HFFc6 (cell line): ENCODE results near the gene NR4A1. TPM values are rescaled to one million over a fixed set of nuclear protein-coding genes. Genes with fewer than 3 reads are reported as not detected.

Experiments
- DNase-seq: peaks from one replicate; pipeline ENCODE4 v3.0.0-alpha.2; 2018
- H3K27ac Mint-ChIP-seq: 2 replicates; pipeline ENCODE4 v1.8.0; 2020; ENCODE audit warnings: mild to moderate bottlenecking, mixed read lengths
- H3K27me3 Mint-ChIP-seq: 2 replicates; pipeline ENCODE4 v1.8.0; 2021; ENCODE audit warnings: mild to moderate bottlenecking, moderate library complexity, mixed read lengths; ENCODE audit not compliant: insufficient read depth
- H3K36me3 Mint-ChIP-seq: 2 replicates; pipeline ENCODE4 v1.8.0; 2021; ENCODE audit warnings: low read depth, mixed read lengths
- H3K4me1 Mint-ChIP-seq: 2 replicates; pipeline ENCODE4 v1.8.0; 2020; ENCODE audit warnings: low read depth, mixed read lengths
- H3K4me3 Mint-ChIP-seq: 2 replicates; pipeline ENCODE4 v1.8.0; 2020; ENCODE audit warnings: mild to moderate bottlenecking, moderate library complexity, mixed read lengths
- H3K9me3 Mint-ChIP-seq: 2 replicates; pipeline ENCODE4 v1.8.0; 2020; ENCODE audit warnings: mild to moderate bottlenecking, mixed read lengths
- CTCF ChIP-seq: fragments of 200-600 bp; sonication (generic); IDR thresholded peaks from 2 replicates; pipeline ENCODE4 v1.5.0; 2021; ENCODE audit warnings: antibody characterized with exemption, mild to moderate bottlenecking
- total RNA-seq, 6 experiments: library from RNA; stranded (reverse); fragmentation: NEBNext Ultra II Directional; extraction: Animal tissue kit (Norgen Biotek cat#: 25700); gene quantifications; 2 replicates in 1 of 6; 3 replicates in 5 of 6; pipeline ENCODE4 v1.2.3, GENCODE V29; 2021

NR4A1 gene
- total RNA-seq, 6 experiments from 2014 or later, result 10.3 to 46.6 (median 43.6) TPM

GRCh38 chr12:52058631-52059361 is 7.6 kb downstream of the NR4A1 start:
- H3K27ac Mint-ChIP-seq, result peak overlapping the region; percentile 53; the same call in 1 of the 2 replicates
- no peak for DNase-seq
- peaks cover 10% of the 10 kb centered on the region; the same call in 1 of the 2 replicates for H3K9me3 Mint-ChIP-seq
- H3K4me3 Mint-ChIP-seq, result peak overlapping the region; percentile 52
- peaks cover 6% of the 10 kb centered on the region; the same call in 1 of the 2 replicates for H3K36me3 Mint-ChIP-seq
- TF ChIP-seq CTCF, result no peak
- peaks cover 6% of the 10 kb centered on the region for H3K4me1 Mint-ChIP-seq
- H3K27me3 Mint-ChIP-seq, result peaks cover 80% of the 10 kb centered on the region

- Mint-ChIP-seq H3K4me1 (peaks cover 16% of the 10 kb centered on the region), H3K27ac (peak overlapping the region; percentile 53; the same call in 1 of the 2 replicates), H3K4me3 (peak overlapping the region; percentile 16), H3K9me3 (peaks cover 10% of the 10 kb centered on the region; the same call in 1 of the 2 replicates), H3K27me3 (peaks cover 71% of the 10 kb centered on the region), H3K36me3 (peaks cover 6% of the 10 kb centered on the region; the same call in 1 of the 2 replicates)
- no peak for TF ChIP-seq CTCF
- DNase-seq, result no peak
Measured at GRCh38 chr12:52059582-52060497, 8.6 kb downstream of the NR4A1 start.

GRCh38 chr12:52060498-52061177 is 9.4 kb downstream of the NR4A1 start:
- Mint-ChIP-seq H3K36me3 (peaks cover 6% of the 10 kb centered on the region; the same call in 1 of the 2 replicates), H3K9me3 (peaks cover 10% of the 10 kb centered on the region; the same call in 1 of the 2 replicates), H3K27me3 (peaks cover 65% of the 10 kb centered on the region), H3K27ac (peak overlapping the region; percentile 75; the same call in 1 of the 2 replicates), H3K4me3 (peak overlapping the region; percentile 53; the same call in 1 of the 2 replicates), H3K4me1 (peaks cover 24% of the 10 kb centered on the region)
- DNase-seq, result no peak
- TF ChIP-seq CTCF, result no peak

- TF ChIP-seq CTCF, result no peak
- Mint-ChIP-seq H3K36me3 (peaks cover 6% of the 10 kb centered on the region; the same call in 1 of the 2 replicates), H3K4me3 (no peak overlapping the region), H3K27me3 (peaks cover 57% of the 10 kb centered on the region), H3K9me3 (peaks cover 5% of the 10 kb centered on the region; the same call in 1 of the 2 replicates), H3K27ac (peak overlapping the region; percentile 75; the same call in 1 of the 2 replicates), H3K4me1 (peaks cover 32% of the 10 kb centered on the region)
- DNase-seq, result no peak
Measured at GRCh38 chr12:52061470-52062166, 10.4 kb downstream of the NR4A1 start.
